ENCODE data around the gene FSCB.
"Not testable (repeated sequence)": the region's sequence is repeated elsewhere in the genome, so short reads cannot be mapped to it uniquely, and the experiment has no call there.

The FSCB gene, protein sequence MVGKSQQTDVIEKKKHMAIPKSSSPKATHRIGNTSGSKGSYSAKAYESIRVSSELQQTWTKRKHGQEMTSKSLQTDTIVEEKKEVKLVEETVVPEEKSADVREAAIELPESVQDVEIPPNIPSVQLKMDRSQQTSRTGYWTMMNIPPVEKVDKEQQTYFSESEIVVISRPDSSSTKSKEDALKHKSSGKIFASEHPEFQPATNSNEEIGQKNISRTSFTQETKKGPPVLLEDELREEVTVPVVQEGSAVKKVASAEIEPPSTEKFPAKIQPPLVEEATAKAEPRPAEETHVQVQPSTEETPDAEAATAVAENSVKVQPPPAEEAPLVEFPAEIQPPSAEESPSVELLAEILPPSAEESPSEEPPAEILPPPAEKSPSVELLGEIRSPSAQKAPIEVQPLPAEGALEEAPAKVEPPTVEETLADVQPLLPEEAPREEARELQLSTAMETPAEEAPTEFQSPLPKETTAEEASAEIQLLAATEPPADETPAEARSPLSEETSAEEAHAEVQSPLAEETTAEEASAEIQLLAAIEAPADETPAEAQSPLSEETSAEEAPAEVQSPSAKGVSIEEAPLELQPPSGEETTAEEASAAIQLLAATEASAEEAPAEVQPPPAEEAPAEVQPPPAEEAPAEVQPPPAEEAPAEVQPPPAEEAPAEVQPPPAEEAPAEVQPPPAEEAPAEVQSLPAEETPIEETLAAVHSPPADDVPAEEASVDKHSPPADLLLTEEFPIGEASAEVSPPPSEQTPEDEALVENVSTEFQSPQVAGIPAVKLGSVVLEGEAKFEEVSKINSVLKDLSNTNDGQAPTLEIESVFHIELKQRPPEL

GRCh38 chr14:44507183-44507582 lies at the start of gene FSCB:
TSS of gene FSCB (minus strand) at chr14:44507283. CDS start at chr14:44506987, 296 bp downstream.
- DNase-seq = no peak

GRCh38 chr14:44531658-44532057 lies 24.6 kb upstream of the FSCB start:
- DNase-seq = peak; percentile 7

DNA sequence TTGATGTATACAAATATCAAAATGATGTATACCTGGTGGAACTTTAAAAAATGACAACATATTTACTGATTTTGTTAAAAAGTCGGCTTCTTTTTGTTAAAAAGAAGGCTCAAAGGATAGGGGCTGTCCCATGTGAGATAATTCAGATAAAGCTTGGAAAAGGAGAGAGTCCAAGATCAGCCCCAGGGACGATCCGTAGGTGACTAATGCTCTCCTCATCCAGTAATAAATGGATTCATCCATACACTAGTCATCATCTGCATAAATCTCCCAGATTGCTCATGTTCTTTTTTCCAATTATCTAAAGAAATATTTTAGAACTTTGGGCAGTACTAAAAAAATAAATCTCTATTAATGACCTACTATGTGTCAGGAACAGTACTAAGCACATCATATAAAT lies 23.4 kb upstream of the FSCB start:
- peak; percentile 77 for DNase-seq

GRCh38 chr14:44529026-44529425 lies 21.9 kb upstream of the FSCB start:
- DNase-seq = peak; percentile 8

DNA sequence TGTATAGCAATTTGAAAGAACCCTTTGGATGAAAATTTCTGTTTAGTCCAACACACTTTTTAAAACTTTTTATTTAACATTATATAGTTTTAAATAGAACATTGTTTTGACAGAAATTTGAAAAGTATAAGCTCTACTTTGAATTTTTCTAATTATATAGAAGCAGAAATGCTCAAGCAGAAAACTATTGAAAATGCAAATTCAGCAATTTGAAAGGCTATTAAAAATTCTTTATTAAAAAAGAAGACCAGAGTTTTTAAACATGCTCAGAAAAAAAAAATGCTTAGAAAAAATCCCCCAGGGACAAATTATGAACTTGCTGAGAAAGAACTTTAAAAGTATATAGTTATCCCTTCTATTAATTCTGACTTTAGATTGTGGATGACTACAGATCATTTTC lies 21.1 kb upstream of the FSCB start:
- no peak for DNase-seq

DNA sequence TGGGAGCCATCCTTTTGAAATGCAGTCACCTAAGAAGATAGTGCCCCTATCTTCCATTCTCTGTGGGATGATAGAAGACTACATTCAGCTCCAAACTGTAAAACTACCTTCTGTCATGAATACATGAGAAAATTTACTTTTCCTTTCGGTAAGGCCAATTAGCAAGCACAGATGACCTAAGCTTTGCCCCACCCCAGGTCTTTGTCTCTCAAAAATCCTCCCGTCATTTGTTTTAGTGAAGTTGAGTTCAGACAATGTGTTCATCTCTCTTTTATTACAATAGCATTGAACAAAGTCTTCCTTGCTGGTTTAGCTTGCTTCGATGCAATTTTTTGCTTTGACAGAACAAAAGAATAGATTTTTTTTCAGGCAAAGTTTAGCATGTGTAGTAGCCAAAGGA lies 18.2 kb upstream of the FSCB start:
- no peak for DNase-seq

DNA sequence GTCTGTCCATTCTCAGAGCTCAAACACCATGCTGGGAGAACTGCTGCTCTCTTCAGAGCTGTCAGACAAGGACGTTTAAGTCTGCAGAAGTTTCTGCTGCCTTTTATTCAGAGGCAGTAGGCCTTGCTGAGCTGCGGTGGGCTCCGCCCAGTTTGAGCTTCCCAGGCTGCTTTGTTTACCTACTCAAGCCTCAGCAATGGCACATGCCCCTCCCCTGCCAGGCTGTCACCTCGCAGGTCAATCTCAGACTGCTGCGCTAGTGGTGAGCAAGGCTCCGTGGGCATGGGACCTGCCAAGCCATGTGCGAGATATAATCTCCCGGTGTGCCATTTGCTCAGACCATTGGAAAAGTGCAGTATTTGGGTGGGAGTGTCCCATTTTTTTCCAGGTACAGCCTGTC lies 8.6 kb upstream of the FSCB start:
- not testable (repeated sequence) for DNase-seq

GRCh38 chr14:44508834-44509233 lies 1.8 kb upstream of the FSCB start:
- DNase-seq = no peak

DNA sequence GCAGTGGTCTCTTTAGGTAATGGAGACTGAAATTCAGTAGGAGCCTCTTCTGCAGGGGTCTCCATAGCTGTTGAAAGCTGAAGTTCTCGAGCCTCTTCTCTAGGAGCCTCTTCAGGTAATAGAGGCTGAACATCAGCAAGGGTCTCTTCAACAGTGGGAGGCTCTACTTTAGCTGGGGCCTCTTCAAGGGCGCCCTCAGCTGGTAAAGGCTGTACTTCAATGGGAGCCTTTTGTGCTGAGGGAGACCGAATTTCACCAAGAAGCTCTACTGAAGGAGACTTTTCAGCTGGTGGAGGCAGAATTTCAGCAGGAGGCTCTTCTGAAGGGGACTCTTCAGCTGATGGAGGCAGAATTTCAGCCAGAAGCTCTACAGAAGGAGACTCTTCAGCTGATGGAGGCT lies 1.5 kb downstream of the FSCB start:
- no peak for DNase-seq

DNA sequence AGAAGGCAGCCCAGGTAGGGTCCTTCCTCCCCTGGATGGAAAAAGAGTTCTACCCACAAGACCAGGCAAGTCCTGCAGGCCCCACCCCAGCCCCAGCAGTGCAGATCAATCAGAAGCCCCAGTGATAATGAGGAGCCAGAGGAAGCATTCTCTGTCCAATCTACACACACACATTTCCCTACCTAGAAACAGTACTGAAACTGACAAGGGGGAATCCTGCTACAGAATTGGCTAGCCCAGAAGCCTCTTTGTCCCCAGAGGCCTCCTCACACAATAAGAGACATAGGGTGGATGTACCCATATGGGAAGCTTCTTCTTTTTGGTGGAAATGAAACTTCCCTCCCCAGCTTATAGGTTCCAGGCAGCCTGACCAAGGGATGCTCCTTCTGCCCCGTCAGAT lies 9.9 kb downstream of the FSCB start:
- no peak for DNase-seq

DNA sequence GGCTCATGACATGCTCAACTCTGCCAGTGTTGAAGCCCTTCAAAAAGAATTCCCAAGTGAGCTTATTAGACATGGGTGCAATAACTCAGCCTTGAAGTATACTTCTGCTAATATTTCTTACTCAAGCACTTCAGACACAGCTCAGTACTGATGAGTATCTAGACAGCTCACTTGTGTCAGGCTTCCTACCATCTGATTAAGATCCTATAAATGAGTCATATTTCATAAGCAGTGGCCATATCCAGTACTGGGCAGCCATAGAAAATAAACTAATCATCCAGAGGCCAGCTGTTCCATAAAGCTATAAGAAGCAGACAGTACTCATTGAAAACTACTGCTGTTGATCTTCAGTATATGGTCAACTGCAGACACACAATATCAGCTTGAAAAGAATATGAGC lies 12.9 kb downstream of the FSCB start:
- DNase-seq = no peak

GRCh38 chr14:44490966-44491365 lies 16.1 kb downstream of the FSCB start:
- no peak for DNase-seq

DNA sequence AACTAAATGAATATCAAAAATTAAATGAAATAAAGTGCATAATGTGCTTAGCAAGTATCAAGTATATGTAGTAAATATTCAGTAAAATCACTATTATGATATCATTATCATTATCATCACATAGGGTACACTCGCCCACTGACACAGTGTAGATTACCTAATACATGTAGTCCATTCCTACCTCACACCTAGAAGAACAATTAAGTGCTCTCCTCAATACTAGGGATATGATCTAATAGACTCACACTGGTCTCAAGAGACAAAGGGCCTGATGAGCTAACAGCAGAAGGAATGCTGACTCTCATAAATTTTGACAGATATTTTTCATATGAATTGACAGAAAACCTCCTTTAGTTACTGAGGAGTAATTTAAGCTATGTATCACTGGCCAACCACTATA lies 29.1 kb downstream of the FSCB start:
- DNase-seq = no peak

DNA sequence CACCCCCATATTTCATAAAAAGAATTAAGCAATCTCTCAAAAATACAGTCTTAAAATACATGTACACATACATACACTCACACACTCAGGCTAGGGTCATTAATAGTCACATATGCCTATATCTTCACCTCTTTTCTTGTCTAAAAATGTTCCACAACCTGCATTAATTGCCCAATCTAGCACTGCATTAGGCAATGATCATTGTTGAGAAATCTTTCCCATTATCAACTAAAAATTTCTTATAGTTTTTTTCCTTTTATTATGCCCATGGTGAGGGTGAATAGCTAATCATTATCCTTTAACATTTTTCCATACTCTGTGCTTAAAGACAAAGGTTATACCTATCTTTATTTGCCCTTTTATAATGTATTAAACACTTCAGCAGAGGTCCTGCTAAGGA lies 38.3 kb downstream of the FSCB start:
- DNase-seq = no peak

- DNase-seq = no peak
These were observed 43.6 kb downstream of the FSCB start for GRCh38 chr14:44463356-44464004.

- DNase-seq = no peak
These were observed 44.7 kb downstream of the FSCB start for GRCh38 chr14:44462381-44462780.

DNA sequence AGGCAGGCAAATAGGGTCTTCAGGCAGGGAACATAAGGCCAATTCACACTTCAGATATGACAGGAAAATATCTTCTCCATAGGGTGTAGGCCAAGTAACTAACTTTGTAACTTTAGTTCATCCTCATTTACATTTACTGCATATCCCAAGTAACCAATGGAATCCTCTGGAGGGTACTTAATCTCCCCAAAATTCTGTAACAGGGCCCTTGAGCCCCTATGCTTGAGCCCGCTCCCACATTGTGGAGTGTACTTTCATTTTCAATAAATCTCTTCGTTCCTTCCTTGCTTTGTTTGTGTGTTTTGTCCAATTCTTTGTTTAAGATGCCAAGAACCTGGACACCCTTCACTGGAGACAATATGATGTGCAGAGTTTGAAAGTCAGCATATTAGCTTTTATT lies 45.3 kb downstream of the FSCB start:
- DNase-seq = no peak
